Fibroblast of villous mesenchyme (primary cell): Measurements from ENCODE around the gene PKD1L1. TPM values are rescaled to one million over a fixed set of nuclear protein-coding genes. Genes with fewer than 3 reads are reported as not detected.

ENCODE experiments used
- DNase-seq: peaks from one replicate; pipeline ENCODE4 v3.0.0-alpha.2; 2010; ENCODE audit warnings: low read depth
- H3K4me3 ChIP-seq: 2 replicates; pipeline ENCODE4 v1.5.1; 2011; ENCODE audit warnings: low read depth, mild to moderate bottlenecking, low read length
- total RNA-seq: library from RNA; depleted of rRNA; stranded (reverse); fragments of >200 nt; gene quantifications from 2 replicates; pipeline ENCODE4 v1.2.3, GENCODE V29; 2012
- TF ChIP-seq, protein P1 (sequence below): IDR thresholded peaks from 2 replicates; pipeline ENCODE4 v1.5.1; 2012; ENCODE audit warnings: low read depth, mild to moderate bottlenecking, low read length; ENCODE audit not compliant: insufficient read depth

The PKD1L1 gene
- total RNA-seq, 1 donor, result 0.43 TPM

DNA sequence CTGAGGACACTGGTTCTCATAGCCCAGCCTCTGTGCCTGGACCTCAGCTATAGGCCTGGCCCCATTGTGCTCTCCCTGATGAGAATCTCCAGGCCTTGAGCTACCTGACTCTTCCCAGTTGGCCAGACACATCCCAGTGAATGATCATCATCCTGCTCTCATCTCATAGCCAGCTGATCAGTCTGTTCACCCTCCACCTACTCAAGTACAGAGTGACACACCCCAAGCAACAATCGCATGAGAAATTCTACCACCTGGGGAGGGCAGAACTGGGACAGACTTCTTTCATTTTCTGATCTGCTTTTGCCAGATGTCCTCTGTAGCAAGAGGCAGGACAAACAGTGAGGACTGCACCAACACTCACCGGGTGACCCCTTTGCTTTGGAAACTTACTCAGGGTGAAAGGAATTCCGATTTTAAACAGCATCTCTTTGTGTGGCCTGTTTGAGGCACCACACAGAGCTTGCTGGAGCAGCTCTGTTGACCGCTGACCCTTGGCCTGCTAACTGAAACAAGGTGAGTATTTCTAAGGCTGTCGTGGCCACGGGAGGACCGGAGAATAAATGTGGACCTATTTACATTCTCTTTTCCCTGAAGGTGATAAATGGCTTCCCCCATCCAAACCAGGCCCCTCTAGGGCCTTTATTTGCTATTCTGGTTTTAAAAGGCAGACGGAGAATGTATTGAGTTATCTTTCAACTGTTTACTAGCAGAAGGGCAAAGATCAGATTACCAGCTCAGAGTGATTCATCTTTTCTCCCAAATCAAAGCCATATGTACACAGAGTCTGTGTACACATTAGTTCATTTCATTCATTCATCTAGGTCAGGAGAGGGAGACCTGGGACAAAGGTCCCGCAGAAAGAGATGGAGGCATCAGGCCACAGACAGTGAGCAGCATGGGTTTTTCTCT is 184.9 kb downstream of the PKD1L1 start:
- TF ChIP-seq, protein P1, sequence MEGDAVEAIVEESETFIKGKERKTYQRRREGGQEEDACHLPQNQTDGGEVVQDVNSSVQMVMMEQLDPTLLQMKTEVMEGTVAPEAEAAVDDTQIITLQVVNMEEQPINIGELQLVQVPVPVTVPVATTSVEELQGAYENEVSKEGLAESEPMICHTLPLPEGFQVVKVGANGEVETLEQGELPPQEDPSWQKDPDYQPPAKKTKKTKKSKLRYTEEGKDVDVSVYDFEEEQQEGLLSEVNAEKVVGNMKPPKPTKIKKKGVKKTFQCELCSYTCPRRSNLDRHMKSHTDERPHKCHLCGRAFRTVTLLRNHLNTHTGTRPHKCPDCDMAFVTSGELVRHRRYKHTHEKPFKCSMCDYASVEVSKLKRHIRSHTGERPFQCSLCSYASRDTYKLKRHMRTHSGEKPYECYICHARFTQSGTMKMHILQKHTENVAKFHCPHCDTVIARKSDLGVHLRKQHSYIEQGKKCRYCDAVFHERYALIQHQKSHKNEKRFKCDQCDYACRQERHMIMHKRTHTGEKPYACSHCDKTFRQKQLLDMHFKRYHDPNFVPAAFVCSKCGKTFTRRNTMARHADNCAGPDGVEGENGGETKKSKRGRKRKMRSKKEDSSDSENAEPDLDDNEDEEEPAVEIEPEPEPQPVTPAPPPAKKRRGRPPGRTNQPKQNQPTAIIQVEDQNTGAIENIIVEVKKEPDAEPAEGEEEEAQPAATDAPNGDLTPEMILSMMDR, result no peak
- H3K4me3 ChIP-seq, result no peak overlapping the region
- DNase-seq, result peak; percentile 97

GRCh38 chr7:47762746-47763062 is 185.6 kb downstream of the PKD1L1 start:
- DNase-seq, result no peak
- TF ChIP-seq, protein P1, result no peak
- H3K4me3 ChIP-seq, result no peak overlapping the region

- no peak overlapping the region for H3K4me3 ChIP-seq
These were observed 186.1 kb downstream of the PKD1L1 start for GRCh38 chr7:47762207-47762606.

GRCh38 chr7:47759056-47759706 is 189.1 kb downstream of the PKD1L1 start:
- no peak for DNase-seq
- TF ChIP-seq, protein P1, result peak; percentile 36
- no peak overlapping the region for H3K4me3 ChIP-seq

More at GRCh38 chr7:47762207-47762606, 186.1 kb downstream of the PKD1L1 start:
- TF ChIP-seq, protein P1, result no peak
- DNase-seq, result no peak

GRCh38 chr7:47758546-47758945 is 189.7 kb downstream of the PKD1L1 start:
- TF ChIP-seq, protein P1, result no peak
- DNase-seq, result peak; percentile 50
- H3K4me3 ChIP-seq, result no peak overlapping the region

DNA sequence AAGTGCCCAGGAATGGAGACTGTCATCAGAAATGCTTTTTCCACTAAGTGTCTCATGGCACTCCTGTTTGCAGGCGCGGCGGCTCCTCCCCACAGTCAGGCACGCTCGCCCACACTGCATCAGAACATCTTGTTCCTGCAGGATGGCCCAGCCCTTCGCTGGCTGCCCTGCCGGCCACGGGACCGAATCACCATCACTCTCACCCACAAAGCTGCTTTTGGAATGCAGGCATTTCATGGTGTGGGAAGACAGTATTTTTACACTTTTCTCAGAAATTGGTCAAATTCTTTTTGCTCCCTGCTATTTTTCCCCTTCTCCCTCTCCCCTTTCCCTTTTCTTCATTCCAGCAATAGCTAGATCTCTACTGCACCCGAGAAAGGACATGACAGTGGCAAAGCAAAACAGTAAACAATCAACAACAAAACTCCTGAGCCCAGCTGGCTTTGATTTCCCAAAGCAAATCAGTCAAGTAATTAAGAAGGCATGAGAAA is 190.3 kb downstream of the PKD1L1 start:
- H3K4me3 ChIP-seq, result no peak overlapping the region
- DNase-seq, result peak; percentile 97
- TF ChIP-seq, protein P1, result peak; percentile 24
